AG04450 (cell line): ENCODE results near the gene ROBO4. TPM values are rescaled to one million over a fixed set of nuclear protein-coding genes. Genes with fewer than 3 reads are reported as not detected.

Source experiments
- CTCF ChIA-PET: fragments of 300-600, 350-600 bp; formaldehyde crosslinking; extraction: SDS; loops from one replicate; lab custom pipeline; 2022; ENCODE audit warnings: antibody characterized with exemption, inconsistent platforms; lab: Charles Lee
- POLR2A ChIA-PET: fragments of 350-600 bp; formaldehyde crosslinking; extraction: SDS; loops from one replicate; lab custom pipeline; 2021; ENCODE audit warnings: antibody characterized with exemption, inconsistent platforms; lab: Yijun Ruan, JAX
- DNase-seq: peaks from one replicate; pipeline ENCODE4 v3.0.0-alpha.2; 2011; ENCODE audit warnings: low read depth, low spot score
- H3K27ac ChIP-seq: one replicate; pipeline ENCODE4 v1.5.1; 2012; ENCODE audit warnings: low read depth, low read length, control low read depth
- H3K27me3 ChIP-seq: one replicate; pipeline ENCODE4 v1.6.0; 2012; ENCODE audit warnings: low read length; ENCODE audit not compliant: control insufficient read depth, insufficient read depth
- H3K4me3 ChIP-seq: 2 replicates; pipeline ENCODE4 v1.5.1; 2011; ENCODE audit warnings: mild to moderate bottlenecking, low read depth, low read length, control low read depth
- H3K9me3 ChIP-seq: 2 replicates; pipeline ENCODE4 v1.5.1; 2012; ENCODE audit warnings: low read length; ENCODE audit not compliant: control insufficient read depth, insufficient read depth
- CTCF ChIP-seq: IDR thresholded peaks from 2 replicates; pipeline ENCODE4 v1.5.1; 2011; ENCODE audit warnings: low read depth, low read length, control low read depth, inconsistent platforms
- polyA plus RNA-seq: library from polyadenylated mRNA; depleted of rRNA; stranded (reverse); fragments of >200 nt; gene quantifications from 2 replicates; pipeline ENCODE4 v1.2.3, GENCODE V29; 2011

ROBO4 gene
- polyA plus RNA-seq, 1 experiment = 0.40 TPM

GRCh38 chr11:124896821-124897391 lies 759 bp downstream of the ROBO4 start:
- TF ChIP-seq CTCF = no peak
- no peak for DNase-seq
- Histone ChIP-seq H3K9me3 (no peaks in the 10 kb centered on the region; the same call in 1 of the 2 replicates), H3K4me3 (no peak overlapping the region), H3K27me3 (no peaks in the 10 kb centered on the region), H3K27ac (peak overlapping the region; percentile 21)
- CTCF ChIA-PET = interaction anchor here (0.6 to 3.8 kb wide), 3 partner anchors 17 to 29 kb away, joined by 3 to 35 read pairs (median 5); no protein-coding TSS in a partner anchor
- POLR2A ChIA-PET = interaction anchor here (0.7 to 2.1 kb wide), 3 partner anchors 20 to 240 kb away, joined by 3 to 12 read pairs (median 11); partner anchors contain the start of gene CCDC15

DNA sequence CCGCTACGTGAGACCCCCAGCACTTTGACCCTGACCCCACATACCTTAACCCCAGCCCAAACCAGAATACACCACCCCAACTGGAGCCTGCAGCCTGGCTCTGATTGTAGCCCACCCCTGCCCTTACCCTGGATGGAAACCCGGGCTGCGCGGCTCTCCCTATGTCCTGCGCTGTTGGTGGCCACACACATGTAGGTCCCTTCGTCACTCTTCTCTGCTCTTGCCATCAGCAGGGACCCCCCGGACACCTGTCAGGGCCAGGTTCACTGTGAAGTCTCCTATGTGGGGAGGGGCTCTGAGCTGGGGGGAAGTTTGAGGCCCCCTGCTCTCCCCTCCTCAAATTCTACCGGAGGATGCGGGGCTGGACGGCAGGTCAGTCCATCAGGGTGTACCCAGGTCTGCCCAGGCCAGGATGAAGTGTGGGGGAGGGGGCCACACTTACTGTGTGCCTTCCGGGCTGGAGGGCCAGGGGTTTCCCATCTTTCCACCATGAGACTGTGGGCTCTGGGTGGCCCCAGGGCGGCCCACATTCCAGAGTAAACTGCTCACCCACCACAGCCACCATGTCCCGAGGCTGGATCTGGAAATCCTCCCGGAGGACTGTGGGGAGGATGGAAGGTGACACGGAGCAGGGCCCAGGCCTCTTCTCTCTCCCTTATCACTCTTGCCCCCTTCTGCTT lies 1.5 kb downstream of the ROBO4 start:
- Histone ChIP-seq H3K27me3 (no peaks in the 10 kb centered on the region), H3K27ac (no peak overlapping the region), H3K4me3 (no peak overlapping the region), H3K9me3 (no peaks in the 10 kb centered on the region; the same call in 1 of the 2 replicates)
- DNase-seq = no peak
- POLR2A ChIA-PET = interaction anchor here (1.0 kb wide), 1 partner anchor 9 kb away, joined by 4 read pairs; no protein-coding TSS in a partner anchor
- TF ChIP-seq CTCF = no peak
- CTCF ChIA-PET = interaction anchor here (1.1 to 3.8 kb wide), 3 partner anchors 16 to 20 kb away, joined by 3 to 35 read pairs (median 6); no protein-coding TSS in a partner anchor

GRCh38 chr11:124895471-124895971 lies 2.1 kb downstream of the ROBO4 start:
- TF ChIP-seq CTCF = no peak
- no peaks in the 10 kb centered on the region; the same call in 1 of the 2 replicates for H3K9me3 ChIP-seq
- CTCF ChIA-PET = interaction anchor here (1.1 kb wide), 2 partner anchors 15 to 19 kb away, joined by 3 to 6 read pairs; no protein-coding TSS in a partner anchor
- H3K4me3 ChIP-seq = no peak overlapping the region
- H3K27ac ChIP-seq = no peak overlapping the region
- DNase-seq = no peak
- H3K27me3 ChIP-seq = no peaks in the 10 kb centered on the region
- POLR2A ChIA-PET = interaction anchor here (1.0 kb wide), 1 partner anchor 8 kb away, joined by 4 read pairs; no protein-coding TSS in a partner anchor

GRCh38 chr11:124894606-124895430 lies 2.8 kb downstream of the ROBO4 start:
- no peak for TF ChIP-seq CTCF
- CTCF ChIA-PET = interaction anchor here (1.1 kb wide), 1 partner anchor 18 kb away, joined by 6 read pairs; no protein-coding TSS in a partner anchor
- DNase-seq = no peak

More at GRCh38 chr11:124894606-124895430, 2.8 kb downstream of the ROBO4 start:
- H3K9me3 ChIP-seq = no peaks in the 10 kb centered on the region; the same call in 1 of the 2 replicates
- H3K27ac ChIP-seq = no peak overlapping the region
- H3K27me3 ChIP-seq = no peaks in the 10 kb centered on the region
- no peak overlapping the region for H3K4me3 ChIP-seq
- POLR2A ChIA-PET = interaction anchor here (1.0 kb wide), 1 partner anchor 8 kb away, joined by 4 read pairs; no protein-coding TSS in a partner anchor
